HG03103 (cell line): Measurements from ENCODE around the gene S100A12.
"Not testable (repeated sequence)": the region's sequence is repeated elsewhere in the genome, so short reads cannot be mapped to it uniquely, and the experiment has no call there.

Experiments
- ATAC-seq: cut with Tn5 transposase; IDR thresholded peaks from one replicate; pipeline ENCODE4 v1.9.1; 2021; ENCODE audit warnings: low read depth; ENCODE audit not compliant: unreplicated experiment

The S100A12 gene

GRCh38 chr1:153375511-153375910 lies at the start of gene S100A12:
S100A12 (minus strand) TSS chr1:153375621; CDS start chr1:153374592, 1,029 bp downstream.
- no peak for ATAC-seq

- ATAC-seq, result no peak
These were observed 47.1 kb upstream of the S100A12 start for GRCh38 chr1:153422450-153423068.

- no peak for ATAC-seq
These were observed 44.9 kb upstream of the S100A12 start for GRCh38 chr1:153420306-153420705.

- not testable (repeated sequence) for ATAC-seq
These were observed 44.0 kb upstream of the S100A12 start for GRCh38 chr1:153419436-153419793.

- not testable (repeated sequence) for ATAC-seq
These were observed 43.5 kb upstream of the S100A12 start for GRCh38 chr1:153418758-153419435.

- ATAC-seq, result no peak
These were observed 41.9 kb upstream of the S100A12 start for GRCh38 chr1:153417136-153417888.

- no peak for ATAC-seq
These were observed 40.6 kb upstream of the S100A12 start, which contains the start of gene S100A7A for GRCh38 chr1:153415850-153416570. S100A7A (plus strand) TSS chr1:153416520; CDS start chr1:153418083, 1,563 bp downstream.

- ATAC-seq, result not testable (repeated sequence)
These were observed 38.5 kb upstream of the S100A12 start for GRCh38 chr1:153413961-153414360.

- ATAC-seq, result not testable (repeated sequence)
These were observed 31.9 kb upstream of the S100A12 start for GRCh38 chr1:153407274-153407673.

GRCh38 chr1:153405825-153406599 lies 30.6 kb upstream of the S100A12 start:
- ATAC-seq, result not testable (repeated sequence)

- ATAC-seq, result no peak
These were observed 29.3 kb upstream of the S100A12 start for GRCh38 chr1:153404768-153405167.

- no peak for ATAC-seq
These were observed 28.7 kb upstream of the S100A12 start for GRCh38 chr1:153404086-153404635.

GRCh38 chr1:153403421-153404085 lies 28.1 kb upstream of the S100A12 start:
- no peak for ATAC-seq

GRCh38 chr1:153402226-153402625 lies 26.8 kb upstream of the S100A12 start:
- ATAC-seq, result no peak

GRCh38 chr1:153401461-153401860 lies 26.0 kb upstream of the S100A12 start:
- ATAC-seq, result no peak

GRCh38 chr1:153400244-153400643 lies 24.8 kb upstream of the S100A12 start:
- no peak for ATAC-seq

- ATAC-seq, result no peak
These were observed 24.1 kb upstream of the S100A12 start for GRCh38 chr1:153399401-153400055.

- no peak for ATAC-seq
These were observed 22.7 kb upstream of the S100A12 start for GRCh38 chr1:153397924-153398651.
